GM19035 (cell line): Measurements from ENCODE around the gene CXXC1.
"Not testable (repeated sequence)": the region's sequence is repeated elsewhere in the genome, so short reads cannot be mapped to it uniquely, and the experiment has no call there.

Experiments used
- ATAC-seq: cut with Tn5 transposase; IDR thresholded peaks from one replicate; pipeline ENCODE4 v1.9.1; 2021; ENCODE audit not compliant: unreplicated experiment

CXXC1 gene

GRCh38 chr18:50298443-50299284 lies 11.2 kb upstream of the CXXC1 start:
- ATAC-seq: no peak

GRCh38 chr18:50297621-50298442 lies 10.3 kb upstream of the CXXC1 start:
- peak; percentile 100 for ATAC-seq

GRCh38 chr18:50293039-50293438 lies 5.5 kb upstream of the CXXC1 start:
- ATAC-seq: no peak

GRCh38 chr18:50289108-50289443 lies 1.6 kb upstream of the CXXC1 start:
- ATAC-seq: no peak

GRCh38 chr18:50288348-50289107 lies 1.0 kb upstream of the CXXC1 start:
- not testable (repeated sequence) for ATAC-seq

GRCh38 chr18:50287028-50287440 lies 458 bp downstream of the CXXC1 start:
- no peak for ATAC-seq

- no peak for ATAC-seq
Observed at GRCh38 chr18:50286391-50287027, 983 bp downstream of the CXXC1 start.

GRCh38 chr18:50285631-50286321 lies 1.7 kb downstream of the CXXC1 start:
- no peak for ATAC-seq

- ATAC-seq: no peak
Observed at GRCh38 chr18:50285071-50285470, 2.4 kb downstream of the CXXC1 start.

- ATAC-seq: no peak
Observed at GRCh38 chr18:50284255-50284885, 3.1 kb downstream of the CXXC1 start.

- no peak for ATAC-seq
Observed at GRCh38 chr18:50283469-50284209, 3.9 kb downstream of the CXXC1 start.

GRCh38 chr18:50282521-50283335 lies 4.8 kb downstream of the CXXC1 start:
- no peak for ATAC-seq

GRCh38 chr18:50281972-50282520 lies 5.4 kb downstream of the CXXC1 start:
- ATAC-seq: no peak

GRCh38 chr18:50281295-50281971 lies 6.1 kb downstream of the CXXC1 start, which contains the start of gene MBD1:
Gene MBD1, minus strand, starts transcription at chr18:50281523. Its CDS starts 1,531 bp downstream, at chr18:50279992.
- peak; percentile 92 for ATAC-seq

- ATAC-seq: no peak
Observed at GRCh38 chr18:50280707-50281294, 6.7 kb downstream of the CXXC1 start.

GRCh38 chr18:50279752-50280151 lies 7.7 kb downstream of the CXXC1 start:
- ATAC-seq: no peak

- ATAC-seq: no peak
Observed at GRCh38 chr18:50277942-50278341, 9.6 kb downstream of the CXXC1 start.
